ENCODE data around the gene LRRK2.

- TF ChIP-seq CTCF (IDR thresholded peaks at IDR 0.05; ENCODE audit: borderline replicate concordance, extremely low read depth, low read length, poor library complexity, severe bottlenecking) (no peak), EZH2 (IDR thresholded peaks at IDR 0.05; ENCODE audit: borderline replicate concordance, low read depth, low read length, severe bottlenecking) (no peak)
Observed at GRCh38 chr12:40405419-40405818, 180.6 kb downstream of the LRRK2 start.
